ENCODE measurements around the gene UBE2V1. TPM values are rescaled to one million over a fixed set of nuclear protein-coding genes. Genes with fewer than 3 reads are reported as not detected.
"Not testable (repeated sequence)": the region's sequence is repeated elsewhere in the genome, so short reads cannot be mapped to it uniquely, and the experiment has no call there.

The UBE2V1 gene
- total RNA-seq = 57.7 and 64.0 TPM in 2 replicates
- polyA plus RNA-seq = 112 and 114 TPM in 2 replicates

DNA sequence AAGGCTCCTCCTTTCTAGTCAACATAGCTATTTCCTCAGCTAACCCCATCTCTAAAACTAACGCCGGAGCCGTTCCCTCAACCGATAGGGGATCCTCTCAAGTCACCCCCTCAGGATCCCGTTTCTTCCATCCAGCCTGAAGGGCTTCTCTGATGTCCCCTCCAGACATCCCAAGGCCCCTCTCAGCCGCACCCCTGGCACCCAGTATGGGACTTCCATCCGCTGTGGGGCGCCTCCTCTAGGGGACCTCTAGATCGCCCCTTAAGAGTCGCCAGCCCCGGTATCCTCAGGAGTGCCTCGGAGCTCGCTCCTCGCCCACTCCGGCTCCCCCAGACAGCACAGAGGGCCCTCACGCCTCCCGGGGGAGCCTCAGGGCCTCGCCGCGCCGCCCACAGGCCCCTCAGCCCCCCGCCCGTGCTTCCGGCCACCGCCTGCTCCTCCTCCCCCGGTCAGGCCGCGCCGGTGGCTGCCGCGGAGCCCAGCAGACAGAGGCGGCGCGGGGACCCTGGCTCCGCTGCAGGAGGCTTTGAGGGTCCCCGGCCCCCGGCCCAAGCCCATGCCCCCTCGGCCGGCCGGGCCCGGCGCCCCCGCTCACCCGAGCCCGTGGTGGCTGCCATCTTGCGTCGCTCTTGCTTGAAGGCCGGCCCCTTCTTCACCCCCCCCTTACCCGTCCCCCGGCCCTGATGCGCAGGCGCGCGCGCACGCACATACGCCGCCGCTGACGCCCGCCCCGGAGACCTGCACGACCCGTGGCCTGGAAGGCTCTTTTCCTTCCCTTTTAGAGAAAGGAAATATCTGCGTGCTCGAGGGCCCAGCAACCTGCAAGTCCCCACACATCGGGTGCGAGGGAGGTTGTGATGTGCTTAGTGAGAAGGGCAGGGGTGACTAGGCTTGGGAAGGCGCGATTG lies at the start of gene UBE2V1:
TSS of gene UBE2V1 (minus strand) at position 639 of the 908 bp plus-strand sequence. CDS start at position 617, 22 bp downstream.
- no peaks in the 10 kb centered on the region for H3K9me3 ChIP-seq (ENCODE audit: low read depth)
- no peaks in the 10 kb centered on the region for H3K9me2 ChIP-seq (replicated peaks; ENCODE audit: insufficient read depth)
- no peaks in the 10 kb centered on the region for H3K27me3 ChIP-seq
- peak within 1 kb of the TSS; percentile 85 for H3K4me2 ChIP-seq
- H3K36me3 ChIP-seq (replicated peaks; ENCODE audit: insufficient read depth, low read depth) = no peaks in the 10 kb centered on the region
- H3K4me3 ChIP-seq = peak within 1 kb of the TSS; percentile 100
- H4K20me1 ChIP-seq (ENCODE audit: insufficient read depth, poor library complexity, severe bottlenecking) = peaks cover 42% of the 10 kb centered on the region
- H2AFZ ChIP-seq = peak within 1 kb of the TSS; percentile 81
- H3K79me2 ChIP-seq = peaks cover 64% of the 10 kb centered on the region
- under 1% methylated on average over 46 of the region's 70 CpGs for WGBS (ENCODE audit: low lambda C conversion rate, missing lambda C conversion rate)
- no peak for TF ChIP-seq EZH2 (IDR thresholded peaks at IDR 0.05; ENCODE audit: borderline replicate concordance)
- TF ChIP-seq, protein P1, sequence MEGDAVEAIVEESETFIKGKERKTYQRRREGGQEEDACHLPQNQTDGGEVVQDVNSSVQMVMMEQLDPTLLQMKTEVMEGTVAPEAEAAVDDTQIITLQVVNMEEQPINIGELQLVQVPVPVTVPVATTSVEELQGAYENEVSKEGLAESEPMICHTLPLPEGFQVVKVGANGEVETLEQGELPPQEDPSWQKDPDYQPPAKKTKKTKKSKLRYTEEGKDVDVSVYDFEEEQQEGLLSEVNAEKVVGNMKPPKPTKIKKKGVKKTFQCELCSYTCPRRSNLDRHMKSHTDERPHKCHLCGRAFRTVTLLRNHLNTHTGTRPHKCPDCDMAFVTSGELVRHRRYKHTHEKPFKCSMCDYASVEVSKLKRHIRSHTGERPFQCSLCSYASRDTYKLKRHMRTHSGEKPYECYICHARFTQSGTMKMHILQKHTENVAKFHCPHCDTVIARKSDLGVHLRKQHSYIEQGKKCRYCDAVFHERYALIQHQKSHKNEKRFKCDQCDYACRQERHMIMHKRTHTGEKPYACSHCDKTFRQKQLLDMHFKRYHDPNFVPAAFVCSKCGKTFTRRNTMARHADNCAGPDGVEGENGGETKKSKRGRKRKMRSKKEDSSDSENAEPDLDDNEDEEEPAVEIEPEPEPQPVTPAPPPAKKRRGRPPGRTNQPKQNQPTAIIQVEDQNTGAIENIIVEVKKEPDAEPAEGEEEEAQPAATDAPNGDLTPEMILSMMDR (IDR thresholded peaks at IDR 0.05; ENCODE audit: poor library complexity) = peak; percentile 30
- H3K4me1 ChIP-seq (ENCODE audit: insufficient read depth) = peaks cover 52% of the 10 kb centered on the region
- peak within 1 kb of the TSS; percentile 95 for H3K27ac ChIP-seq
- DNase-seq (ENCODE audit: low spot score) = peak; percentile 95

DNA sequence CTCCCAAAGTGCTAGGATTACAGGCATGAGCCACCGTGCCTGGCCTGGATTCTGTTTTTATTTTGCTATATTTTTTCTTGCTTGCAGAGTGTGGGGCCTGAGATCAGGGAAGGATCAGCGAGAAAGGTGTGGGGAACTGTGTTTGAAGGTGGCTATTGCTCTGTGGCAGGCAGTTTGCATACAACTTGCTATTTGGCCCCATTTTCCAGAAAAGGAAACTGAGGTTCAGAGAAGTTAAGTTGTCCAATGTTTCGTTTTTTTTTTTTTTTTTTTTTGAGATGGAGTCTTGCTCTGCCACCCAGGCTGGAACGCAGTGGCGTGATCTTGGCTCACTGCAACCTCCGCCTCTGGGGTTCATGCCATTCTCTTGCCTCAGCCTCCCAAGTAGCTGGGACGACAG lies 48.5 kb upstream of the UBE2V1 start:
- 97% methylated on average over 7 of the region's 7 CpGs for WGBS (ENCODE audit: low lambda C conversion rate, missing lambda C conversion rate)

DNA sequence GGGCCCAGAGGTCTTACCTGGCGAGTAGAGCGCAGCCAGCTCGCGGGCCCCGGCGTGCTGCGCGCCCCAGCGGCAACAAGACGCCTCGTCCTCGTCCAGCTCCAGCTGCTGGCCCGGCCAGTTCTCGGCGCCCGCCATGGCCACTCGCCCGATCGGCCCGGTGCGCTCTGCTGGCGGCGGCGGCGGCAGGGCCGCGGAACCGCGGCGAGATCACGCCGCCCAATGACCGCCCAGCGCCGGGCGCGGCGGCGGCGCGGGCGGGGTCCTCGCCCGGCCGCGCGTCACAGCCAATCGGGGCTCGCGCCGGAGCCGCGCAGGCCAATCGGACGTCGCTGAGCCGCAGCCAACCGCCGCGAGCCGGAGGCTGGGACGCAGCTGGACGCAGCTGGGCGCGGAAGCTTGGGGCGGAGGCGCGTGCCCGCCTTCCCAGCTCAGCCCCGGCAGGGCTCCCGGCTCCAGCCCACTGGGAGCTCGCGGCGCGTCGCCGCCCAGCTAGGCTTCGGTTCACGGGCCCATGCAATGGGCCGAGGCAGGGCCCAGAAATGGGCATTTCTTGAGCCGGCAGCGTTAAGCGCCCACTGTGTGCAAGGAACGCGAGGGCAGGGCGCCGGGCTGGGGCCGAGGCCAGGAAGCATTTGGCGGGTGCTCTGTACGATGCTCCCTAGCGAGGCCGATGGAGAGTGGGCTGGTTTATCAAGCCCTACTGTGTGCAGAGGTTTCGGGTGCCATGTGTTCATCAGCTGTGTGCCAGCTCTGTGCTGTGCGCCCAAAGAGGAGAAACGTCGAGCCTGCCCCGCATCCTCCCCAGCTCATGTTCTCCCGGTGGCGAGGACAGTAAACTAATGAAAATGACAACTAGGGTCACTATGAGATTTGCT lies 40.8 kb upstream of the UBE2V1 start, which contains the start of gene PEDS1:
TSS of gene PEDS1 (minus strand) at position 224 of the 878 bp plus-strand sequence. CDS start at position 138, 86 bp downstream.
- Histone ChIP-seq H3K9me2 (replicated peaks; ENCODE audit: insufficient read depth) (no peaks in the 10 kb centered on the region), H2AFZ (peak within 1 kb of the TSS; percentile 72), H3K4me3 (peak within 1 kb of the TSS; percentile 97), H3K36me3 (replicated peaks; ENCODE audit: insufficient read depth, low read depth) (no peaks in the 10 kb centered on the region), H3K79me2 (peaks cover 47% of the 10 kb centered on the region), H3K4me1 (ENCODE audit: insufficient read depth) (peaks cover 30% of the 10 kb centered on the region), H3K27me3 (no peaks in the 10 kb centered on the region), H3K4me2 (peak within 1 kb of the TSS; percentile 95), H4K20me1 (ENCODE audit: insufficient read depth, poor library complexity, severe bottlenecking) (no peaks in the 10 kb centered on the region), H3K27ac (peak within 1 kb of the TSS; percentile 88), H3K9me3 (ENCODE audit: low read depth) (no peaks in the 10 kb centered on the region)
- WGBS (ENCODE audit: low lambda C conversion rate, missing lambda C conversion rate) = 8% methylated on average over 88 of the region's 99 CpGs
- DNase-seq (ENCODE audit: low spot score) = peak; percentile 97
- TF ChIP-seq, protein P1 (IDR thresholded peaks at IDR 0.05; ENCODE audit: poor library complexity) = no peak
- TF ChIP-seq EZH2 (IDR thresholded peaks at IDR 0.05; ENCODE audit: borderline replicate concordance) (no peak), EZH2phosphoT487 (IDR thresholded peaks at IDR 0.05; ENCODE audit: low read depth, severe bottlenecking, unreplicated experiment) (no peak)

More for the DNA sequence above, 48.5 kb upstream of the UBE2V1 start:
- peaks cover 15% of the 10 kb centered on the region for H3K4me1 ChIP-seq (ENCODE audit: insufficient read depth)
- H3K79me2 ChIP-seq; DNase-seq (ENCODE audit: low spot score); H3K4me3 ChIP-seq; H3K9me2 ChIP-seq (replicated peaks; ENCODE audit: insufficient read depth); H3K4me2 ChIP-seq; H2AFZ ChIP-seq; H3K27ac ChIP-seq; H3K9me3 ChIP-seq (ENCODE audit: low read depth); H3K36me3 ChIP-seq (replicated peaks; ENCODE audit: insufficient read depth, low read depth); H3K27me3 ChIP-seq; H4K20me1 ChIP-seq (ENCODE audit: insufficient read depth, poor library complexity, severe bottlenecking): not testable (repeated sequence)
